HL-60/S4 treated with retinoic acid at 250 ng/mL for 4 days and 3 days (cell line): ENCODE results near the gene ZRSR2.
"Not testable (repeated sequence)": the region's sequence is repeated elsewhere in the genome, so short reads cannot be mapped to it uniquely, and the experiment has no call there.

Experiments
- in situ Hi-C: fragments of 300-500 bp; cut with MboI; formaldehyde crosslinking; loops from 2 replicates; pipeline ENCODE4 v1.7.0; 2022; ENCODE audit warnings: low sequenced_read_pairs

Gene ZRSR2, protein sequence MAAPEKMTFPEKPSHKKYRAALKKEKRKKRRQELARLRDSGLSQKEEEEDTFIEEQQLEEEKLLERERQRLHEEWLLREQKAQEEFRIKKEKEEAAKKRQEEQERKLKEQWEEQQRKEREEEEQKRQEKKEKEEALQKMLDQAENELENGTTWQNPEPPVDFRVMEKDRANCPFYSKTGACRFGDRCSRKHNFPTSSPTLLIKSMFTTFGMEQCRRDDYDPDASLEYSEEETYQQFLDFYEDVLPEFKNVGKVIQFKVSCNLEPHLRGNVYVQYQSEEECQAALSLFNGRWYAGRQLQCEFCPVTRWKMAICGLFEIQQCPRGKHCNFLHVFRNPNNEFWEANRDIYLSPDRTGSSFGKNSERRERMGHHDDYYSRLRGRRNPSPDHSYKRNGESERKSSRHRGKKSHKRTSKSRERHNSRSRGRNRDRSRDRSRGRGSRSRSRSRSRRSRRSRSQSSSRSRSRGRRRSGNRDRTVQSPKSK

GRCh38 chrX:15789979-15790768 is at the start of gene ZRSR2:
ZRSR2 (plus strand) TSS chrX:15790484; CDS start chrX:15790496, 12 bp downstream.
- in situ Hi-C loops = no loop called here

- in situ Hi-C loops = no loop called here
Measured at GRCh38 chrX:15744181-15744867, 46.0 kb upstream of the ZRSR2 start.

DNA sequence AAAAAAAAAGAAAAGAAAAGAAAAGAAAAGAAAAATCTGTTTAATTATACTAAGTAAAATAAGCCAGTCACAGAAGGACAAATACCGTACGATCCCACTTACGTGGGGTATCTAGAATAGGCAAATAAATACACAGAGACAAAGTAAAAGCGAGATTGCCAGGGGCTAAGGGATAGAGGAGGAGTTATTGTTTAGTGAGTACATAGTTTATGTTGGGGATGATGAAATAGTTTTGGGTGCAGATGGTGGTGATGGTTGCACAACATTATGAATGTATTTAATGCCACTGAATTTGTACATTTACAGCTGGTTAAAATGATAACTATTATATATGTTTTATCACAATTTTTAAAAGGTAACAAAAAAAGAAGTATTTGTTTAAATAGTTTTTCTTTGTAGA is 45.1 kb upstream of the ZRSR2 start:
- in situ Hi-C loops = no loop called here

DNA sequence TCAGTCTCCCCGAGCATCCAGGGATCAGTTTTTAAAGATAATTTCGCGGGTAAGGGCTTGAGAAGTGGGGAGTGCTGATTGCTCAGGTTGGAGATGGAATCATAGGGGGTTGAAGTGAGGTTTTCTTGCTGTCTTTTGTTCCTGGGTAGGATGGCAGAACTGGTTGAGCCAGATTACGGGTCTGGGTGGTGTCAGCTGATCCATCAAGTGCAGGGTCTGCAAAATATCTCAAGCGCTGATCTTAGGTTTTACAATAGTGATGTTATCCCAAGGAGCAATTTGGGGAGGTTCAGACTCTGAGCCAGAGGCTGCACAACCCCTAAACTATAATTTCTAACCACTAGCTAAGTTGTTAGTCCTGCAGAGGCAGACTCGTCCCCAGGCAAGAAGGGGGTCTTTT is 43.6 kb upstream of the ZRSR2 start:
- in situ Hi-C loops = not testable (repeated sequence)

GRCh38 chrX:15747626-15748173 is 42.6 kb upstream of the ZRSR2 start:
- in situ Hi-C loops = no loop called here

DNA sequence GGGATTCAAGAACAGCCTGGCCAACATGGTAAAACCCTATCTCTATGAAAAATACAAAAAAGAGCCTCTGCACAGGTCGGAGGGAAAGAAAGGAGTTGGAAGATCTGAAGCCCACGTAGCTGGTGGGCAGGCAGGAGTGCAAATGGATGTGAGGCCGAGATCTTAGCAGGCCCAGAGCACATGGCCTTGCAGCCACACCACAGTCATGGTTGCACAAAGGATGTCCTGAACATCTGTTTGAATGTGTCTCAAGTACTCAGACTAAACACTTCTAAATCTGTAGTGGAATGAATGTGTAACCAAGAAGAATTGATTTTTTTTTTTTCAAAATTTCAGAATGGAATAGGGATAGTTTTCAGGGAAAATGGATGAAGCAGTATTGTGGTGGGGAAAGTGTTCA is 41.4 kb upstream of the ZRSR2 start:
- in situ Hi-C loops = no loop called here

DNA sequence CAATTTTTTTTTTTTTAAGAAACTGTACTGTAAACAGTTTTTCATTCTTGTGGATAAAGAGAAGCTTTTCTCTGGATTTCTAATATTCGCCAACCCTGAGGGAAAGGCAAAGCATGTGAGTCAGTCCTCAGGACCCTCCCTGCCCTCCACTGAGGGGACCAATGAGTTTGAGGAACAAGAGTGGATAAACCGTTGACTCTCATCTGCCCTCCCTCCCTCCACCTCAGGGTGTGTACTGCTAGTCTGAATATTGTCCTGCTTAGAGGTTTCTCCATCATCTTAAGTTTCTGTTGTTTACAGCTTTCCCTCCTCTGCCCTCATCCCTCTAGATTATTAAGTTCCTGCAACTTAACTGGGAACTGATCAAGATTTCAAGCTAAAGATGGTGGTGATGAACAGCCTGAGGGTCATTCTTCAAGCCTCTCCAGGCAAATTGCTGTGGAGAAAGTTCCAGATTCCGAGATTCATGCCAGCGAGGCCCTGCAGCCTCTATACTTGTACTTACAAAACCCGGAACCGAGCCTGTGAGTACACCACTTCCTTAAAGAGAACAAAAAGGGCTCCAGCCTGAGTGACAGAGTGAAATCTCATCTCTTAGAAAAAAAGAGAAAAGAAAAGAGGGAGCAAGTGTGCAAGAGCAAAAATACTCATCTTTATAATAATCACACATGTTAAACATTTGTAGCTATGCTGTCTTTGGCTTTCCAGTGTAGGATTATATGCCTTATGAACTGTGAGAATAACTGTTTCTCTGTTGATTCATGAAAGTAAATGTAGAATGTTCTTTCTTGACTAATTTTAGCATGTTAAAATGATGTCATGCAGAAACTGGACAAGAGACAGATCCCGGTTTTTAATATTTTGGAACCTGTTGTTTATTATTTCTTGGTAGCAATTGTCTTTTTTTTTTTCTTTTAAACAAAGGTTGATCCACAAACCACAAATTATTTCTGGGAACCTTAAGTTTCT is 40.4 kb upstream of the ZRSR2 start:
- in situ Hi-C loops = no loop called here

- in situ Hi-C loops = no loop called here
Measured at GRCh38 chrX:15750611-15751154, 39.6 kb upstream of the ZRSR2 start.

DNA sequence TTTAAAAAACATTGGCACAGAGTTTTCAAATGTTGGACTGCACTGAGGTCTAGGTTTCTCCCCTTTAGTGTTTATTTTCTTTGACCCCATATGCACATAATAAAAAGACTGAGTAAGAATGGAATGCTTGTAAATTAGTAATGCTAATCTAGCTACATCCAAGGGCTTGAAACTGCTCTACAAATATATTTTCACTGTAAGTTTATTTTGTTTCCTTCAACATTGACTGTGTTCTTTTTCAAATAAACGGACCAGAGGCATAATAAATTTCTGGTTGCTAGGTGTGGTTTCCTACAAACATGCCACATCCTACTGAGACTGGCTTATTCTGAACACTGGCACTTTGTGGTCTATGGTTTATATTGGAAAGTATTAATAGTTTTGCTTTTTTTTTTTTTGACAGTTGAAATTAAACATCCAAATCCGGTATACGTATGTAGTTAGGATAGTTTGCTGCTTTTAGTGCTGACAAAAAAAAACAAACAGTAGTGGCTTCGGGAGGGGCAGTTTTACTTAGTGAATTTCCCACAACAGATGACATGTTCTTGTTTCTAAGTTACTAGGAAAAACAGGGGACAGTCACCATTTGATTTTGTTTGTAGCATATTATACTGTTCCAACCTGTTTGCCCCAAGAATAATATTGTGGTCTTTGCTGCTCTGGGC is 39.0 kb upstream of the ZRSR2 start:
- in situ Hi-C loops = no loop called here

- in situ Hi-C loops = no loop called here
Measured at GRCh38 chrX:15755091-15755490, 35.2 kb upstream of the ZRSR2 start.

GRCh38 chrX:15758140-15758539 is 32.1 kb upstream of the ZRSR2 start:
- in situ Hi-C loops = no loop called here

DNA sequence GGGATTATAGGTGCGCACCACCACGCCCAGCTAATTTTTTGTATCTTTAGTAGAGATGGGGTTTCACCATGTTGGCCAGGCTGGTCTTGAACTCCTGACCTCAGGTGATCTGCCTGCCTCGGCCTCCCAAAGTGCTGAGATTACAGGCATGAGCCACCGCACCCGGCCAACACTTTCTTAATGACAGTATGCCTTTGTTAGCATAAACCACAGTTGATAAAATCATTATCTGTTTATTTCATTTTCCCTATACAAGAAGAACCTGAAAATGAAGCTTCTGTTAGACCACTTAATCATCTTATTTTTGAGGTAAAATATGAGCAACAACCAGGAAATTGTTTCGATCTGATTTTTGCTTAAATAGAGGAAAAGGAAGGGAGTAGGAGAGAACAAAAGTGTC is 30.4 kb upstream of the ZRSR2 start:
- in situ Hi-C loops = not testable (repeated sequence)

DNA sequence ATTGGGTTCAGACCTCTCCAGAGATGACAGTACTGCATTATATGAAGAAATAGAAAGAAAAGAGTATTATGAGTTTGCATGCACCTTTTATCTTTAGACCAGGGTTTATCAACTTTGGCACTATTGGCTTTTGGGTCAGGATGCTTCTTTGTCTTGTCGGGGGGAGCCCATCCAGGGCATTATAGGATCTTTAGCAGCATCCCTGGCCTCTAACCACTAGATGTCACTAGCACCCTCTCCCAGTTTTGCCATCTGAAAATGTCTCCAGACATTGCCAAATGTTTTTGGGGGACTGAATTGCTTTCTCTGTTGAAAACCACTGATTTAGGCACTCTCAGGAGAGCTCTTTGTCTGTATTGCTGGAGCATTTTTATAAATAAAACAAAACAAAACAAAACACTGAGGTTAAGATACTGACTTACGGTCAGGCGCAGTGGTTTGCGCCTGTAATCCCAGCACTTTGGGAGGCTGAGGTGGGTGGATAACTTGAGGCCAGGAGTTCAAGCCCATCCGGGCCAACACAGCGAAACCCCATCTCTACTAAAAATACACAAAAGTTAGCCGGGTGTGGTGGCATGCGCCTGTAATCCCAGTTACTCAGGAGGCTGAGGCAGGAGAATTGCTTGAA is 28.6 kb upstream of the ZRSR2 start:
- in situ Hi-C loops = no loop called here

DNA sequence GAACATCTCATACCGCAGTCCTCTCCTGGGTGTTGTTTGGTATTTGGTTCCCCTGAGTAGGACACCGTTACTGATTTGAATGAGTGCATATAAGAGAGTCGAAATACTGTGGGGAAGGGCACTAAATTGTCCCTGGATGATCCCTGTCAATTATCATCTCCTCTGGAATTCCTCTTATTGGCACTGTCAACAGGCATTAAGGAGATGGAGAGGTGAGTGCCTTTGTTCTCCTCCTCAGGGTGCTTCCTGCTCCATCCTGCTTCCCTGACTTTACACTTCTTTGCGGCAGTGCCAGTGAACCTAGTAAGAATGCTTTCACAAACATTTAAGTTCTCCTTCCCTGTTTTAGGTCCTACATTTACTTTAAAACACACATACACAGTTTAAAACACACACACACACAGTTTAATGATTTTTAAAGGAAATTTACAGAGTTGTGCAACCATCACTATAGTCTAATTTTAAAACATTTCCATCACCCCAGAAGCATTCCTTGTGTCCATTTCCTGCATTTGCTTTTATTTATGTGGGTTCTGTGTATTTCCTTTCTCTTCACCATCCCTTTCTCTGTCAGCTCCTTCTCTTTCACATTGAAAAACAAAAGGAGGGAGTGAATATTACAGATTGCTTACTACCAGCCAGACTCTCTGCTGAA is 20.9 kb upstream of the ZRSR2 start:
- in situ Hi-C loops = no loop called here

- in situ Hi-C loops = no loop called here
Measured at GRCh38 chrX:15781961-15782699, 8.2 kb upstream of the ZRSR2 start.

DNA sequence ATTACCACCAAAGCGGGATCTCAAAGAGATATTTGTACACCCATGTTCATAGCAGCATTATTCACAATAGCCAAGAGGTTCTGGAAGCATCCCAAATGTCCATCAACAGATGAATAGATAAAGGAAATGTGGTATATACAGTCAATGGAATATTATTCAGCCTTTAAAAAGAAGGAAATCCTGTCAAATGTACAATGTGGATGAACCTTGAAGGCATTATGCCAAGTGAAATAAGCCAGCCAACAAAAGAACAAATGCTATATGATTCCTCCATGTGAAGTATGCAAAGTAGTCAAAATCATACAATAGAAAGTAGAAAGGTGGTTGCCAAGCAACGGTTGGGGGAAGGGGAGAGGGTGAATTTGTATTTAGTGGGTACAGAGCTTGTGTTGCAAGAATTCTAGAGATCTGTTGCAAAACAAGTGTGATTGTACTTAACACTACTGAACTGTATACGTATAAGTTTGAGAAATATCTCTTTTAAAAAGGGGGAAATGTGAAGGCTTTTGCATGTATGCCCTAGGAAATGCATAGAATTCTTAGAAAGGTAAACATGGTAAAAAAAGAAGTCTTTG is 5.0 kb upstream of the ZRSR2 start:
- in situ Hi-C loops = no loop called here

DNA sequence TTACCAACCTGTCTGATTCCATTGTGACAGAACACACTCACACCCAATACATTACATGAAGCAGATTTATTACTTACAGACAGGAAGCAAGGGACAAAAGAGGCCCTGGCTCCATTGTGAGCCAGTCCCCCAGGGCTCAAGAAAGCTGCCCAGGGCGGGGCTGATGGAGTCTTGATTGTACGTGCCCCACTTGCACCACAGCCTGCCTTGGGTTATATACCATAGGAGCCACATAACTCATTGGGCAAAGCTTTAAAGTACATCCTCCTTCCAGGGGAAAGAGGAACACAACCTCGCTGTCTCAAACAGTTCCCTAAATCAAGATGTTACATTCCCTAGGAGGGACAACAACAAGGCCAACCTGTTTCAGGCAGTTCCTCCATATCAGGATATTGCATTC is 3.4 kb upstream of the ZRSR2 start:
- in situ Hi-C loops = no loop called here
